Neural progenitor cell (in vitro differentiated cells): ENCODE results near the gene MAD1L1. TPM values are rescaled to one million over a fixed set of nuclear protein-coding genes. Genes with fewer than 3 reads are reported as not detected.

Experiments used
- DNase-seq: peaks from one replicate; pipeline ENCODE4 v3.0.0-alpha.2; 2016; ENCODE audit warnings: low spot score
- H2AFZ ChIP-seq: fragments of 200-600 bp; sonication (generic); replicated peaks from 2 replicates; pipeline ENCODE4 v1.6.1; 2016; ENCODE audit warnings: antibody characterized with exemption
- H3F3A ChIP-seq: fragments of 200-600 bp; sonication (generic); 2 replicates; pipeline ENCODE4 v1.6.1; 2016; ENCODE audit warnings: antibody characterized with exemption, low read depth
- H3K27ac ChIP-seq: fragments of 200-600 bp; sonication (generic); 2 replicates; pipeline ENCODE4 v1.5.1; 2016; ENCODE audit warnings: mild to moderate bottlenecking
- H3K27me3 ChIP-seq: fragments of 200-600 bp; sonication (generic); 2 replicates; pipeline ENCODE4 v1.6.1; 2016; ENCODE audit warnings: mild to moderate bottlenecking, moderate library complexity
- H3K36me3 ChIP-seq: fragments of 200-600 bp; sonication (generic); 2 replicates; pipeline ENCODE4 v1.5.1; 2016
- H3K4me1 ChIP-seq: fragments of 200-600 bp; sonication (generic); 2 replicates; pipeline ENCODE4 v1.6.1; 2016; ENCODE audit warnings: mixed run types
- H3K4me2 ChIP-seq: fragments of 200-600 bp; sonication (generic); 2 replicates; pipeline ENCODE4 v1.6.1; 2016
- H3K4me3 ChIP-seq: fragments of 200-600 bp; sonication (generic); 2 replicates; pipeline ENCODE4 v1.5.1; 2016
- H3K79me2 ChIP-seq: fragments of 200-600 bp; sonication (generic); 2 replicates; pipeline ENCODE4 v1.6.1; 2016; ENCODE audit warnings: low read depth
- H3K9ac ChIP-seq: fragments of 200-600 bp; sonication (generic); 2 replicates; pipeline ENCODE4 v1.6.1; 2016
- H3K9me3 ChIP-seq: fragments of 200-600 bp; sonication (generic); 2 replicates; pipeline ENCODE4 v1.5.1; 2016; ENCODE audit warnings: low read depth
- H4K20me1 ChIP-seq: fragments of 200-600 bp; sonication (generic); 2 replicates; pipeline ENCODE4 v1.6.1; 2016; ENCODE audit warnings: low read depth
- H3K27ac Mint-ChIP-seq: 3 replicates; pipeline ENCODE4 v1.8.0; 2021; ENCODE audit warnings: mixed read lengths
- H3K27me3 Mint-ChIP-seq: 2 replicates; pipeline ENCODE4 v1.8.0; 2022; ENCODE audit warnings: low read depth, mild to moderate bottlenecking, inconsistent platforms, moderate library complexity, mixed read lengths; ENCODE audit not compliant: insufficient read depth
- H3K36me3 Mint-ChIP-seq: 3 replicates; pipeline ENCODE4 v1.8.0; 2021; ENCODE audit warnings: mixed read lengths
- H3K4me1 Mint-ChIP-seq: 3 replicates; pipeline ENCODE4 v1.8.0; 2021; ENCODE audit warnings: mixed read lengths
- H3K4me3 Mint-ChIP-seq: 3 replicates; pipeline ENCODE4 v1.8.0; 2021; ENCODE audit warnings: mild to moderate bottlenecking, moderate library complexity, mixed read lengths
- H3K9me3 Mint-ChIP-seq: 3 replicates; pipeline ENCODE4 v1.8.0; 2020; ENCODE audit warnings: mixed read lengths
- CTCF ChIP-seq: fragments of 200-600 bp; sonication (generic); IDR thresholded peaks from 2 replicates; pipeline ENCODE4 v1.5.1; 2017; ENCODE audit warnings: antibody characterized with exemption, mild to moderate bottlenecking
- EZH2 ChIP-seq: fragments of 200-600 bp; sonication (generic); IDR thresholded peaks from 2 replicates; pipeline ENCODE4 v1.6.1; 2017; ENCODE audit warnings: antibody characterized with exemption, mild to moderate bottlenecking, moderate library complexity
- EZH2phosphoT487 ChIP-seq: fragments of 200-600 bp; sonication (generic); IDR thresholded peaks from 2 replicates; pipeline ENCODE4 v1.6.1; 2017; ENCODE audit warnings: antibody characterized with exemption
- total RNA-seq: library from RNA; depleted of rRNA; stranded (reverse); fragments of >200 nt; gene quantifications from 2 replicates; pipeline ENCODE4 v1.2.3, GENCODE V29; 2015; ENCODE audit warnings: low replicate concordance

Gene MAD1L1
- total RNA-seq, 1 donor from 2014 or later: 23.7 TPM

- no peaks in the 10 kb centered on the region for H4K20me1 ChIP-seq
- Mint-ChIP-seq H3K4me1 (peaks cover 16% of the 10 kb centered on the region), H3K9me3 (peaks cover 2% of the 10 kb centered on the region), H3K4me3 (no peak overlapping the region), H3K36me3 (peaks cover 8% of the 10 kb centered on the region), H3K27me3 (no peaks in the 10 kb centered on the region), H3K27ac (no peak overlapping the region)
- H3K9ac ChIP-seq: no peak overlapping the region
- no peak for DNase-seq
- TF ChIP-seq EZH2: no peak
- TF ChIP-seq CTCF: no peak
- TF ChIP-seq EZH2phosphoT487: no peak
- H3K36me3 ChIP-seq: no peaks in the 10 kb centered on the region
- no peak overlapping the region for H2AFZ ChIP-seq
- H3K9me3 ChIP-seq: no peaks in the 10 kb centered on the region
- H3K79me2 ChIP-seq: no peaks in the 10 kb centered on the region
- no peak overlapping the region for H3K4me2 ChIP-seq
- no peaks in the 10 kb centered on the region for H3K4me1 ChIP-seq
- H3F3A ChIP-seq: no peaks in the 10 kb centered on the region
- H3K27ac ChIP-seq: no peak overlapping the region
- H3K27me3 ChIP-seq: no peaks in the 10 kb centered on the region
- no peak overlapping the region for H3K4me3 ChIP-seq
Measured at GRCh38 chr7:2048531-2048930, 184.2 kb downstream of the MAD1L1 start.

- Mint-ChIP-seq H3K27ac (no peak overlapping the region), H3K4me3 (no peak overlapping the region), H3K27me3 (peaks cover 2% of the 10 kb centered on the region), H3K9me3 (peaks cover 4% of the 10 kb centered on the region), H3K4me1 (peaks cover 16% of the 10 kb centered on the region), H3K36me3 (peaks cover 11% of the 10 kb centered on the region)
- Histone ChIP-seq H3K27ac (no peak overlapping the region), H3K4me1 (no peaks in the 10 kb centered on the region), H4K20me1 (no peaks in the 10 kb centered on the region), H3K4me2 (no peak overlapping the region), H3K4me3 (no peak overlapping the region), H3K79me2 (no peaks in the 10 kb centered on the region), H3K36me3 (no peaks in the 10 kb centered on the region), H3F3A (no peaks in the 10 kb centered on the region), H3K9ac (no peak overlapping the region), H3K9me3 (no peaks in the 10 kb centered on the region), H2AFZ (no peak overlapping the region), H3K27me3 (no peaks in the 10 kb centered on the region)
- TF ChIP-seq EZH2phosphoT487: no peak
- no peak for TF ChIP-seq EZH2
- TF ChIP-seq CTCF: no peak
- no peak for DNase-seq
Measured at GRCh38 chr7:2048006-2048405, 184.7 kb downstream of the MAD1L1 start.

DNA sequence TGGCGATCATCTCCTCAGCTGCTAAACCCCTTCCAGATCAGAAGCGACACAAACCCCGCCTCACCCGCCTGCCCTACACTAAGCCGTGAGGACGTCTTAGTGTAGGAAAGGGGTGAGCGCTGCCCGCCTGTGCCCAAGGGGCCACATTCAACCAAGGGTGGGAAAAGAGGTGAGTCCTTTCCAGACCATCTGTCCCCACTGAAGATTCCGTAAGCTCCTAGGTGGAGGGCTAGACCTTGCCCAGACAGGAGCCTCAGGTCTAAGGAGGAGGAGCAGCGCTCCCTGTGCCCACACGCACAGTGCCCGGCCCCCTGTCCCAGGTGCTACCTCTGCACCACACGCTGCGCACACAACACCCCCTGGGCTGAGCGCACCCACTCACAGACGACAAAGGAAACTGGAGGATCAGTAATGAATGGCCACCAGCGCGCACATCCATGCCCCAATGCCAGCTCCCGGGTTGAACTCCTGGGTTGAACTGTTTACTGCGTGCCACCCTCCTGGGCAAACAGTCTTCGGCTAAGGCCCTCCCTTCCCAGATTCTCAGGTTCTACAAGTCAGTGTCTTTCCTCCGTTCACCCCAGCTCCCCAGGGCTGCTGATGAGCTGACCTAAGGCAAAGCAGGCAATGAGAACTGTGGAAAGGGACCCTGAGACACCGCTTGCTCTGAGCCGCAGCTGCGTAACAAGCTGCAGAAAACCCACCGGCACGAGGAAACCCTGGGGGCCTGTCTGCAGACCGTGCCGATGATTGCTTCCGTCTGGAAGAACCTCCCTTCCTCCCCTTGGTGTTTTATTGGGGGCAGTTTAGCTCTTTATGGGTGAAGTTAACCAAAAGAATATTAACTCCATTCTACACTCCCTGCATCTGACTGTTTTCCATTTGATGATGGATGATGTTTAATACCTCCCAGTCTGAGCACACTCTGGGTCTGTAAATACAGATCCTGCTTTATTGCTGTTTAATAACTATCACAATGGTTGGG lies 185.9 kb downstream of the MAD1L1 start:
- no peak overlapping the region for H3K4me2 ChIP-seq
- H3K27ac ChIP-seq: no peak overlapping the region
- H3K4me3 Mint-ChIP-seq: no peak overlapping the region
- peak overlapping the region; percentile 43 for H3K27ac Mint-ChIP-seq
- peaks cover 5% of the 10 kb centered on the region for H3K36me3 ChIP-seq
- H3K27me3 Mint-ChIP-seq: peaks cover 4% of the 10 kb centered on the region
- no peaks in the 10 kb centered on the region for H3K79me2 ChIP-seq
- no peak overlapping the region for H3K9ac ChIP-seq
- H3K36me3 Mint-ChIP-seq: peaks cover 22% of the 10 kb centered on the region
- TF ChIP-seq EZH2phosphoT487 (no peak), CTCF (no peak), EZH2 (no peak)
- no peaks in the 10 kb centered on the region for H3K4me1 ChIP-seq
- no peaks in the 10 kb centered on the region for H4K20me1 ChIP-seq
- no peak overlapping the region for H3K4me3 ChIP-seq
- no peaks in the 10 kb centered on the region for H3F3A ChIP-seq
- H2AFZ ChIP-seq: no peak overlapping the region
- H3K4me1 Mint-ChIP-seq: peaks cover 17% of the 10 kb centered on the region
- H3K9me3 ChIP-seq: no peaks in the 10 kb centered on the region
- H3K27me3 ChIP-seq: no peaks in the 10 kb centered on the region
- DNase-seq: no peak
- peaks cover 10% of the 10 kb centered on the region for H3K9me3 Mint-ChIP-seq
